Lower leg skin (tissue), 4 donors: ENCODE measurements around the gene AEBP1. TPM values are rescaled to one million over a fixed set of nuclear protein-coding genes. Genes with fewer than 3 reads are reported as not detected.
A peak's percentile ranks its signal among the peaks of the same experiment; 100 is the strongest.

Source experiments
- DNase-seq, 2 donors: peaks; one replicate each; pipeline ENCODE4 v3.0.0-alpha.2; 2019; ENCODE audit warnings: low spot score in 2 of 2
- H3K4me3 ChIP-seq: fragments of 200-600 bp; sonication (generic); 2 replicates; pipeline ENCODE4 v1.5.1; 2017; ENCODE audit warnings: mild to moderate bottlenecking, low read depth; ENCODE audit not compliant: poor library complexity, severe bottlenecking
- CTCF ChIP-seq, 3 donors: fragments of 450-650 bp; IDR thresholded peaks; one replicate each; pipeline ENCODE4 v1.5.1; 2016; ENCODE audit warnings: antibody characterized with exemption in 3 of 3, mild to moderate bottlenecking in 3 of 3, moderate library complexity in 2 of 3
- POLR2A ChIP-seq, 2 donors: fragments of 450-650 bp; IDR thresholded peaks; one replicate each; pipeline ENCODE4 v1.6.1; 2016 to 2017; ENCODE audit warnings: antibody characterized with exemption in 2 of 2, mild to moderate bottlenecking in 1 of 2, moderate library complexity in 1 of 2
- WGBS, 2 donors: methylation state at CpG; one replicate each; pipeline ENCODE4 v1.1.5; 2018; 5-methylcytosine and 5-hydroxymethylcytosine counted together
- intact Hi-C: fragments of 100-400 bp; cut with DNase I; formaldehyde crosslinking; loops from one replicate; pipeline ENCODE4 v1.15.0; 2023; ENCODE audit warnings: low total_unique reads
- total RNA-seq, 4 donors: library from RNA; depleted of rRNA; stranded (reverse); fragments of >200 nt; gene quantifications; one replicate each; pipeline ENCODE4 v1.1.0, GENCODE V29; 2016

AEBP1 gene
- total RNA-seq, 4 donors from 2014 or later: 52.6 to 134 (median 54.6) TPM

GRCh38 chr7:44150966-44151941 is 47.1 kb downstream of the AEBP1 start:
- peak in 1 of 2 donors; percentile 59 for DNase-seq
- intact Hi-C loops: no loop called here
- WGBS, 2 donors: 87 to 90% methylated on average over 16 of the region's 16 CpGs

GRCh38 chr7:44151956-44152355 is 47.8 kb downstream of the AEBP1 start:
- intact Hi-C loops: no loop called here
- DNase-seq: peak in 1 of 2 donors; percentile 81
- 94 to 98% methylated on average over 9 of the region's 9 CpGs for WGBS, 2 donors
- H3K4me3 ChIP-seq: no peak overlapping the region
- TF ChIP-seq POLR2A (IDR thresholded peaks at IDR 0.05) (no peak), CTCF (IDR thresholded peaks at IDR 0.05) (no peak)

More at GRCh38 chr7:44150966-44151941, 47.1 kb downstream of the AEBP1 start:
- H3K4me3 ChIP-seq: no peak overlapping the region
- TF ChIP-seq POLR2A (IDR thresholded peaks at IDR 0.05): no peak
- no peak for TF ChIP-seq CTCF (IDR thresholded peaks at IDR 0.05)

- intact Hi-C loops: no loop called here
- no peak overlapping the region for H3K4me3 ChIP-seq
- 84 to 86% methylated on average over 21 of the region's 22 CpGs for WGBS, 2 donors
- TF ChIP-seq CTCF (IDR thresholded peaks at IDR 0.05): no peak
- TF ChIP-seq POLR2A (IDR thresholded peaks at IDR 0.05): no peak
- peak in 1 of 2 donors; percentile 70 for DNase-seq
These were observed 49.1 kb downstream of the AEBP1 start for GRCh38 chr7:44152971-44153947.

- WGBS, 2 donors: 83 to 92% methylated on average over 5 of the region's 5 CpGs
- intact Hi-C loops: no loop called here
- peak in 1 of 2 donors; percentile 64 for DNase-seq
- H3K4me3 ChIP-seq: no peak overlapping the region
- TF ChIP-seq POLR2A (IDR thresholded peaks at IDR 0.05) (no peak), CTCF (IDR thresholded peaks at IDR 0.05) (no peak)
These were observed 49.8 kb downstream of the AEBP1 start for GRCh38 chr7:44153948-44154335.

- H3K4me3 ChIP-seq: no peak overlapping the region
- intact Hi-C loops: no loop called here
- DNase-seq: peak in 1 of 2 donors; percentile 36
- TF ChIP-seq POLR2A (IDR thresholded peaks at IDR 0.05): no peak
- TF ChIP-seq CTCF (IDR thresholded peaks at IDR 0.05): no peak
- 73 to 87% methylated on average over 3 of the region's 3 CpGs for WGBS, 2 donors
These were observed 50.6 kb downstream of the AEBP1 start for GRCh38 chr7:44154703-44155102.
